H9 (cell line): Measurements from ENCODE around the gene SCUBE1. TPM values are rescaled to one million over a fixed set of nuclear protein-coding genes. Genes with fewer than 3 reads are reported as not detected.

Experiments used
- DNase-seq: peaks from one replicate; pipeline ENCODE4 v3.0.0-alpha.2; 2017
- H2AFZ ChIP-seq: one replicate; pipeline ENCODE4 v1.6.1; 2013; ENCODE audit warnings: mild to moderate bottlenecking, low read length, control low read depth, moderate library complexity
- H2AK5ac ChIP-seq: 2 replicates; pipeline ENCODE4 v1.6.1; 2013; ENCODE audit warnings: low read length, control low read depth, mixed read lengths; ENCODE audit not compliant: insufficient read length
- H2BK120ac ChIP-seq: one replicate; pipeline ENCODE4 v1.6.1; 2013; ENCODE audit warnings: low read depth, mild to moderate bottlenecking, low read length, control low read depth, inconsistent platforms; ENCODE audit not compliant: poor library complexity, severe bottlenecking
- H2BK12ac ChIP-seq: 2 replicates; pipeline ENCODE4 v1.6.1; 2013; ENCODE audit warnings: low read length, control low read depth, mixed read lengths, low read depth; ENCODE audit not compliant: insufficient read length
- H2BK15ac ChIP-seq: 2 replicates; pipeline ENCODE4 v1.6.1; 2013; ENCODE audit warnings: low read depth, low read length, control low read depth
- H2BK20ac ChIP-seq: one replicate; pipeline ENCODE4 v1.6.1; 2013; ENCODE audit warnings: low read depth, mild to moderate bottlenecking, low read length, control low read depth, inconsistent platforms; ENCODE audit not compliant: poor library complexity, severe bottlenecking
- H2BK5ac ChIP-seq: 2 replicates; pipeline ENCODE4 v1.6.1; 2013; ENCODE audit warnings: low read length, control low read depth, mixed read lengths; ENCODE audit not compliant: insufficient read length
- H3K14ac ChIP-seq: 2 replicates; pipeline ENCODE4 v1.6.1; 2013; ENCODE audit warnings: low read length, control low read depth; ENCODE audit not compliant: insufficient read depth
- H3K18ac ChIP-seq: 2 replicates; pipeline ENCODE4 v1.6.1; 2013; ENCODE audit warnings: low read depth, mild to moderate bottlenecking, mixed read lengths, low read length, control low read depth; ENCODE audit not compliant: insufficient read length
- H3K23ac ChIP-seq: 2 replicates; pipeline ENCODE4 v1.6.1; 2013; ENCODE audit warnings: low read length, control low read depth, mixed read lengths, low read depth; ENCODE audit not compliant: insufficient read length
- H3K23me2 ChIP-seq: 2 replicates; pipeline ENCODE4 v1.6.1; 2013; ENCODE audit warnings: low read depth, mild to moderate bottlenecking, mixed read lengths, low read length, control low read depth; ENCODE audit not compliant: insufficient read length, poor library complexity, severe bottlenecking
- H3K27ac ChIP-seq: 2 replicates; pipeline ENCODE4 v1.5.1; 2013; ENCODE audit warnings: low read length, control low read depth, mixed read lengths, low read depth; ENCODE audit not compliant: insufficient read length
- H3K27me3 ChIP-seq: 2 replicates; pipeline ENCODE4 v1.6.1; 2013; ENCODE audit warnings: low read length, control low read depth, inconsistent platforms; ENCODE audit not compliant: insufficient read depth
- H3K4ac ChIP-seq: 2 replicates; pipeline ENCODE4 v1.6.1; 2013; ENCODE audit warnings: low read depth, mild to moderate bottlenecking, control low read depth, inconsistent platforms, low read length, moderate library complexity
- H3K4me1 ChIP-seq: 2 replicates; pipeline ENCODE4 v1.6.1; 2013; ENCODE audit warnings: low read length, control low read depth, inconsistent platforms; ENCODE audit not compliant: insufficient read depth
- H3K4me2 ChIP-seq: 2 replicates; pipeline ENCODE4 v1.6.1; 2013; ENCODE audit warnings: low read length, control low read depth, mixed read lengths; ENCODE audit not compliant: insufficient read length, insufficient read depth
- H3K56ac ChIP-seq: 2 replicates; pipeline ENCODE4 v1.6.1; 2013; ENCODE audit warnings: low read depth, mild to moderate bottlenecking, mixed read lengths, low read length, control low read depth; ENCODE audit not compliant: insufficient read length
- H3K79me1 ChIP-seq: 2 replicates; pipeline ENCODE4 v1.6.1; 2013; ENCODE audit warnings: low read depth, mild to moderate bottlenecking, moderate library complexity, low read length, control low read depth, inconsistent platforms; ENCODE audit not compliant: insufficient read depth, poor library complexity, severe bottlenecking
- H3K79me2 ChIP-seq: 2 replicates; pipeline ENCODE4 v1.6.1; 2013; ENCODE audit warnings: low read length, control low read depth, inconsistent platforms; ENCODE audit not compliant: insufficient read depth
- H3K9ac ChIP-seq: 2 replicates; pipeline ENCODE4 v1.6.1; 2013; ENCODE audit warnings: low read length, control low read depth, mixed read lengths; ENCODE audit not compliant: insufficient read length; ENCODE audit errors: extremely low read depth
- H3K9me3 ChIP-seq: one replicate; pipeline ENCODE4 v1.6.1; 2013; ENCODE audit warnings: low read depth, low read length, inconsistent platforms; ENCODE audit not compliant: control insufficient read depth
- H3T11ph ChIP-seq: one replicate; pipeline ENCODE4 v1.6.1; 2013; ENCODE audit warnings: mild to moderate bottlenecking, low read length, control low read depth, inconsistent platforms
- H4K20me1 ChIP-seq: one replicate; pipeline ENCODE4 v1.6.1; 2013; ENCODE audit not compliant: control insufficient read depth, insufficient read length, insufficient read depth
- H4K5ac ChIP-seq: 2 replicates; pipeline ENCODE4 v1.6.1; 2013; ENCODE audit warnings: low read depth, mild to moderate bottlenecking, mixed read lengths, low read length, control low read depth; ENCODE audit not compliant: insufficient read length
- H4K8ac ChIP-seq: replicated peaks from 2 replicates; pipeline ENCODE4 v1.6.1; 2013; ENCODE audit warnings: low read length, control low read depth, mixed read lengths, low read depth; ENCODE audit not compliant: insufficient read length
- H4K91ac ChIP-seq: 2 replicates; pipeline ENCODE4 v1.6.1; 2013; ENCODE audit warnings: low read depth, mild to moderate bottlenecking, moderate library complexity, mixed read lengths, low read length, control low read depth; ENCODE audit not compliant: insufficient read length
- H3K27ac Mint-ChIP-seq, 3 experiments: 2 replicates in 2 of 3; 3 replicates in 1 of 3; pipeline ENCODE4 v1.8.0; 2020 to 2021; ENCODE audit warnings: mixed read lengths in 3 of 3, mild to moderate bottlenecking in 1 of 3, moderate library complexity in 1 of 3
- H3K27me3 Mint-ChIP-seq: 2 replicates; pipeline ENCODE4 v1.8.0; 2021; ENCODE audit warnings: low read depth, mild to moderate bottlenecking, moderate library complexity, mixed read lengths
- H3K36me3 Mint-ChIP-seq, 3 experiments: 2 replicates in 2 of 3; 3 replicates in 1 of 3; pipeline ENCODE4 v1.8.0; 2020 to 2021; ENCODE audit warnings: low read depth in 3 of 3, mixed read lengths in 3 of 3; ENCODE audit not compliant: insufficient read depth in 1 of 3
- H3K4me1 Mint-ChIP-seq, 2 experiments: 2 replicates each; pipeline ENCODE4 v1.8.0; 2020; ENCODE audit warnings: mixed read lengths in 2 of 2
- H3K4me3 Mint-ChIP-seq, 2 experiments: 2 replicates in 1 of 2; 3 replicates in 1 of 2; pipeline ENCODE4 v1.8.0; 2020 to 2021; ENCODE audit warnings: mild to moderate bottlenecking in 2 of 2, mixed read lengths in 2 of 2, moderate library complexity in 1 of 2
- H3K9me3 Mint-ChIP-seq, 2 experiments: 2 replicates in 1 of 2; 3 replicates in 1 of 2; pipeline ENCODE4 v1.8.0; 2020; ENCODE audit warnings: mild to moderate bottlenecking in 2 of 2, mixed read lengths in 2 of 2, moderate library complexity in 1 of 2
- CTCF ChIP-seq: fragments of 200-600 bp; sonication (generic); conservative IDR thresholded peaks from 3 replicates; pipeline ENCODE4 v1.8.0; 2021; ENCODE audit warnings: antibody characterized with exemption, mild to moderate bottlenecking
- WGBS: extraction: QIAGEN DNeasy Blood & Tissue Kit; methylation state at CpG from one replicate; pipeline ENCODE4 v1.1.7; 2013; ENCODE audit warnings: missing lambda C conversion rate, low lambda C conversion rate, mixed read lengths; ENCODE audit not compliant: insufficient read length; ENCODE audit errors: extremely low coverage; 5-methylcytosine and 5-hydroxymethylcytosine counted together
- total RNA-seq: library from RNA; stranded (reverse); gene quantifications from 2 replicates; pipeline ENCODE4 v1.2.1, GENCODE V29; 2021

SCUBE1 gene
- total RNA-seq, 1 experiment from 2014 or later: 1.2 TPM

- Histone ChIP-seq H2BK120ac (no peak overlapping the region), H3K4me2 (no peak overlapping the region), H2BK20ac (no peak overlapping the region), H3K79me2 (no peaks in the 10 kb centered on the region), H3K56ac (no peak overlapping the region), H3K18ac (no peak overlapping the region), H2BK5ac (no peak overlapping the region), H4K20me1 (no peaks in the 10 kb centered on the region), H3K27ac (no peak overlapping the region), H3K23me2 (no peaks in the 10 kb centered on the region), H3K9ac (no peak overlapping the region), H2AFZ (no peak overlapping the region), H3K4me1 (no peaks in the 10 kb centered on the region), H3K79me1 (no peaks in the 10 kb centered on the region), H4K5ac (no peak overlapping the region), H2AK5ac (no peak overlapping the region), H3K27me3 (no peaks in the 10 kb centered on the region), H4K8ac (no peak overlapping the region), H3K9me3 (no peaks in the 10 kb centered on the region), H2BK12ac (no peak overlapping the region), H3T11ph (no peak overlapping the region), H4K91ac (no peak overlapping the region), H3K4ac (no peak overlapping the region), H2BK15ac (no peak overlapping the region), H3K23ac (no peak overlapping the region), H3K14ac (no peak overlapping the region)
- Mint-ChIP-seq H3K36me3 (no peaks in the 10 kb centered on the region), H3K4me3 (no peak overlapping the region), H3K27ac (no peak overlapping the region), H3K9me3 (no peaks in the 10 kb centered on the region), H3K27me3 (peaks cover 5% of the 10 kb centered on the region), H3K4me1 (peaks cover 9 to 22% of the 10 kb centered on the region in 2 experiments)
- no CpG with 5 or more reads among the region's 9 CpGs for WGBS
- DNase-seq: no peak
- no peak for TF ChIP-seq CTCF
These were observed 17.4 kb upstream of the SCUBE1 start for GRCh38 chr22:43360576-43360975.
